ENCODE results near the gene OR4C11.

GRCh38 chr11:55554169-55554568 is 53.3 kb downstream of the OR4C11 start, which contains the start of gene OR4C15:
- no peak for TF ChIP-seq CTCF (IDR thresholded peaks at IDR 0.05; ENCODE audit: insufficient read depth, low read length, poor library complexity, severe bottlenecking)
- TF ChIP-seq EZH2phosphoT487 (conservative IDR thresholded peaks at IDR 0.05; ENCODE audit: low read length): no peak
